CD8-positive, alpha-beta memory T cell (primary cell): ENCODE results near the gene UGGT1. TPM values are rescaled to one million over a fixed set of nuclear protein-coding genes. Genes with fewer than 3 reads are reported as not detected.

Experiments
- CTCF ChIA-PET: fragments of 350-600 bp; sonication (Branson Sonifier 250); formaldehyde crosslinking; loops from one replicate; lab custom pipeline; 2021; ENCODE audit warnings: antibody characterized with exemption; lab: Charles Lee
- POLR2A ChIA-PET: fragments of 350-600 bp; sonication (Branson Sonifier 250); formaldehyde crosslinking; loops from one replicate; lab custom pipeline; 2021; ENCODE audit warnings: antibody characterized with exemption; lab: Charles Lee
- DNase-seq, 5 donors: peaks; one replicate each; pipeline versions ENCODE4 v3.0.0 to v3.0.0-alpha.2; 2020 to 2022; ENCODE audit warnings: mixed read lengths in 1 of 5
- H3K27ac ChIP-seq: one replicate; pipeline ENCODE4 v1.7.0; 2013; ENCODE audit warnings: low read depth, mild to moderate bottlenecking, low read length, moderate library complexity
- H3K27me3 ChIP-seq: 2 replicates; pipeline ENCODE4 v1.7.0; 2013; ENCODE audit warnings: low read length, mild to moderate bottlenecking; ENCODE audit not compliant: insufficient read depth, poor library complexity, severe bottlenecking
- H3K36me3 ChIP-seq: 2 replicates; pipeline ENCODE4 v1.7.0; 2013; ENCODE audit warnings: mild to moderate bottlenecking, low read length, moderate library complexity; ENCODE audit not compliant: insufficient read depth
- H3K4me1 ChIP-seq: 2 replicates; pipeline ENCODE4 v1.7.0; 2013; ENCODE audit warnings: mild to moderate bottlenecking, low read length, moderate library complexity; ENCODE audit not compliant: insufficient read depth
- H3K4me3 ChIP-seq: 2 replicates; pipeline ENCODE4 v1.7.0; 2013; ENCODE audit warnings: mild to moderate bottlenecking, low read length
- H3K9me3 ChIP-seq: 2 replicates; pipeline ENCODE4 v1.7.0; 2013; ENCODE audit warnings: mild to moderate bottlenecking, low read length
- H3K27ac Mint-ChIP-seq, 8 donors: one replicate each; pipeline ENCODE4 v1.8.0; 2020 to 2021; ENCODE audit warnings: mixed read lengths in 8 of 8, mild to moderate bottlenecking in 6 of 8, inconsistent platforms in 3 of 8, moderate library complexity in 3 of 8
- H3K27me3 Mint-ChIP-seq, 2 donors: one replicate each; pipeline ENCODE4 v1.8.0; 2020 to 2021; ENCODE audit warnings: mixed read lengths in 2 of 2, mild to moderate bottlenecking in 1 of 2, moderate library complexity in 1 of 2
- H3K36me3 Mint-ChIP-seq, 3 donors: one replicate each; pipeline ENCODE4 v1.8.0; 2020 to 2021; ENCODE audit warnings: mixed read lengths in 3 of 3, inconsistent platforms in 1 of 3, mild to moderate bottlenecking in 1 of 3
- H3K4me1 Mint-ChIP-seq, 3 donors: one replicate each; pipeline ENCODE4 v1.8.0; 2020 to 2021; ENCODE audit warnings: mixed read lengths in 3 of 3, inconsistent platforms in 1 of 3, mild to moderate bottlenecking in 1 of 3
- H3K4me3 Mint-ChIP-seq, 7 donors: one replicate each; pipeline ENCODE4 v1.8.0; 2020 to 2021; ENCODE audit warnings: mixed read lengths in 7 of 7, mild to moderate bottlenecking in 6 of 7, moderate library complexity in 4 of 7, inconsistent platforms in 2 of 7
- H3K9me3 Mint-ChIP-seq, 5 donors: one replicate each; pipeline ENCODE4 v1.8.0; 2020 to 2022; ENCODE audit warnings: mixed read lengths in 5 of 5, mild to moderate bottlenecking in 3 of 5, moderate library complexity in 2 of 5, inconsistent platforms in 1 of 5
- polyA plus RNA-seq: library from polyadenylated mRNA; unstranded; fragments of 300-500 nt; fragmentation: Illumina TruSeq; gene quantifications from one replicate; pipeline ENCODE4 v1.2.3, GENCODE V29; 2021
- total RNA-seq, 2 experiments: library from RNA; stranded (reverse); gene quantifications; one replicate each; pipeline ENCODE4 v1.2.3, GENCODE V29; 2021

The UGGT1 gene
- total and polyA plus RNA-seq, 3 experiments from 2014 or later: 16.9 to 55.8 (median 54.0) TPM

DNA sequence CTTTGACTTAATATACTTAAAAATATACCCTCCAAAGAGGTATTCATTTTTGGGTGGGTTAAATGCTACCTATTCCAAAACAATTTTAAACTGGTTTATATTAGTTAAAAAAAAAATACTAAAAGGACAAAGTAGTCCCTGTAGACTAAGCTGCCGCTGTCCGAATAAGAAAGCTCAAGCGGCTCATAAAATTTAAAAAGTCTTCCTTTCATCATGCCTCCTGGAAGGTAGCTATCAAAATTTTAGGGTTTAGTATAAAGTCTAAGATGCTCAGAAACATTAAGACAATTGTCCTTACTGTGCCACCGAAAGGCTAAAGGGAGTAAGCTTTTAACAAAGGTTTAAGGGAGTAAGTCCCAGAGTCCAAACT, 440 bp upstream of the UGGT1 start:
- H3K4me3 ChIP-seq: peak overlapping the region; percentile 97
- CTCF ChIA-PET: interaction anchor here (0.9 to 1.6 kb wide), 4 partner anchors 13 to 206 kb away, joined by 3 to 5 read pairs (median 4); no protein-coding TSS in a partner anchor
- POLR2A ChIA-PET: interaction anchor here (0.5 to 2.1 kb wide), 4 partner anchors 62 to 704 kb away, joined by 3 to 27 read pairs (median 8); partner anchors contain the start of gene SAP130
- Mint-ChIP-seq H3K4me3 (peak overlapping the region; percentile 85 to 98 (median 92)), H3K9me3 (no peaks in the 10 kb centered on the region), H3K27me3 (peaks cover 2 to 3% of the 10 kb centered on the region in 2 donors), H3K4me1 (peaks cover 42 to 54% (median 52%) of the 10 kb centered on the region in 3 donors), H3K27ac (peak overlapping the region; percentile 91 to 97 (median 96)), H3K36me3 (peaks cover 0 to 25% (median 0%) of the 10 kb centered on the region in 3 donors)
- no peaks in the 10 kb centered on the region for H3K9me3 ChIP-seq
- H3K4me1 ChIP-seq: peaks cover 24% of the 10 kb centered on the region
- H3K27me3 ChIP-seq: no peaks in the 10 kb centered on the region
- H3K27ac ChIP-seq: peak overlapping the region; percentile 72
- peaks cover 6% of the 10 kb centered on the region for H3K36me3 ChIP-seq
- no peak for DNase-seq

DNA sequence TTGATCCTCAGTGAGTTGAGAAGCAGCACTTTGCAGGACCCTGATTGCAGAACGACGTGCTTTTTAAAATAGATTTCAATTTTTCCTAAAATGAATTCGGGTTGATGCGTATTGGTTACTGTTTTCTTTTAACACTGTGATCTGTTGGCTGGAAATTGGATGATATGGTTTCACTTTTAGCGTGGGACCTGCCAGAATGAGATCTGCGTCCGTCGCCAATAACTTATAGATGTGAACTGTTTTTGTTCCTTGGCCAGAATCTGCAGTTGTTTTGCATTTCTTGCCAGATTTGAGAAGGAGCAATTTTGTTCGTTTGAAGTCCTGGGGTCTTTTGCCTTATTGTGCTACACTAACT, 703 bp downstream of the UGGT1 start:
- H3K27ac Mint-ChIP-seq: peak overlapping the region; percentile 91 to 97 (median 96)
- H3K4me1 Mint-ChIP-seq: peaks cover 49 to 65% (median 63%) of the 10 kb centered on the region in 3 donors
- Histone ChIP-seq H3K27ac (peak overlapping the region; percentile 72), H3K4me3 (peak overlapping the region; percentile 97), H3K27me3 (no peaks in the 10 kb centered on the region), H3K4me1 (peaks cover 26% of the 10 kb centered on the region), H3K36me3 (peaks cover 6% of the 10 kb centered on the region), H3K9me3 (no peaks in the 10 kb centered on the region)
- no peaks in the 10 kb centered on the region for H3K27me3 Mint-ChIP-seq
- H3K9me3 Mint-ChIP-seq: no peaks in the 10 kb centered on the region
- peak in 2 of 5 donors; percentile 7 to 24 for DNase-seq
- peak overlapping the region; percentile 85 to 98 (median 92) for H3K4me3 Mint-ChIP-seq
- ChIA-PET POLR2A (interaction anchor here (1.7 to 2.1 kb wide), 3 partner anchors 63 to 390 kb away, joined by 4 to 27 read pairs (median 11); partner anchors contain the start of gene SAP130), CTCF (interaction anchor here (0.7 to 1.1 kb wide), 2 partner anchors 28 to 68 kb away, joined by 3 to 4 read pairs; no protein-coding TSS in a partner anchor)
- peaks cover 0 to 30% (median 1%) of the 10 kb centered on the region in 3 donors for H3K36me3 Mint-ChIP-seq

GRCh38 chr2:128092656-128093055, 1.7 kb downstream of the UGGT1 start:
- peak overlapping the region in 4 of 8 donors; percentile 47 to 91 (median 52) for H3K27ac Mint-ChIP-seq

DNA sequence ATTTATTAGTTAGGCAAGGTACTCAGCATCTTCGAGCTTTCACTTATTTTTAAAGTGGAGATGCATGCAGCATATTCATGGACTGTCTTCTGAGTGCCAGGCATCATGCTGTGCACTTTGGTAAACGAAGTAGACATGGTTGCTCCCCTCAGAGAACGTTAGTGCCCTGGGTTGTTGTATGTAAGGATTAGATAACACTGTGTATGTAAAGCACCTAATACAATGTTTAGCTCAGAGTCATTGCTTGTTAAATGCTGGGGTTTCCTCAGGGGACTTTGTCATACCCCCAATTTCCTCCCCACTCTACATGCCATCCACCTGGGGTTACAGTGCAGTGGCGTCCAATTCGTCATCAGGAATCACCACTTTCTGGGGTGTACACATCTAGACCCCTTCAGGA, 2.8 kb downstream of the UGGT1 start:
- Histone ChIP-seq H3K36me3 (peaks cover 6% of the 10 kb centered on the region), H3K27me3 (no peaks in the 10 kb centered on the region), H3K27ac (no peak overlapping the region), H3K9me3 (no peaks in the 10 kb centered on the region), H3K4me3 (no peak overlapping the region), H3K4me1 (peaks cover 26% of the 10 kb centered on the region)
- CTCF ChIA-PET: no interaction called here
- Mint-ChIP-seq H3K4me1 (peaks cover 52 to 67% (median 67%) of the 10 kb centered on the region in 3 donors), H3K9me3 (no peaks in the 10 kb centered on the region), H3K27ac (peak overlapping the region in 4 of 8 donors; percentile 60 to 91 (median 72)), H3K27me3 (no peaks in the 10 kb centered on the region), H3K4me3 (peak overlapping the region in 1 of 7 donors; percentile 85), H3K36me3 (peaks cover 0 to 47% (median 3%) of the 10 kb centered on the region in 3 donors)
- POLR2A ChIA-PET: no interaction called here
- DNase-seq: no peak

More at GRCh38 chr2:128092656-128093055, 1.7 kb downstream of the UGGT1 start:
- Histone ChIP-seq H3K27me3 (no peaks in the 10 kb centered on the region), H3K4me3 (no peak overlapping the region), H3K36me3 (peaks cover 6% of the 10 kb centered on the region), H3K27ac (no peak overlapping the region), H3K9me3 (no peaks in the 10 kb centered on the region), H3K4me1 (peaks cover 26% of the 10 kb centered on the region)
- CTCF ChIA-PET: no interaction called here
- H3K4me1 Mint-ChIP-seq: peaks cover 51 to 67% (median 65%) of the 10 kb centered on the region in 3 donors
- DNase-seq: no peak
- POLR2A ChIA-PET: no interaction called here
- H3K9me3 Mint-ChIP-seq: no peaks in the 10 kb centered on the region
- peak overlapping the region; percentile 43 to 89 (median 59) for H3K4me3 Mint-ChIP-seq
- H3K36me3 Mint-ChIP-seq: peaks cover 0 to 36% (median 1%) of the 10 kb centered on the region in 3 donors
- H3K27me3 Mint-ChIP-seq: no peaks in the 10 kb centered on the region

DNA sequence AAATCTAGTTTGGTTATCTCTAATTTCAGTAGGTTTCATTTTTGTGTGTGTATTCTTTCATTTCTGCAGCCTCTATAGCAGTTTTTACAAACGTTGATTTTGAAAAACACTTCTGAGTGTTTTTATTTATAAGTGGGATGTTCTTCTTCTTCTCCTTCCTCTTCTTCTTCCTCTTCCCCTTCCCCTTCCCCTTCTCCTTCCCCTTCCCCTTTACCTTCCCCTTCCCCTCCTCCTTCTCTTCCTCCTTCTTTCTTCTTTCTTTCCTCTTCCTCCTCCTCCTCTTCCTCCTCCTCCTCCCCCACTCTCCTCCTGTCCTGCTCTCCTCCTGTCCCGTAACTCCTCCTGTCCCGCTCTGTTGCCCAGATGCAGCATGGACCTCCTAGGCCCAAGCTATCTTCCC, 4.2 kb downstream of the UGGT1 start:
- H3K4me3 ChIP-seq: no peak overlapping the region
- Mint-ChIP-seq H3K27me3 (no peaks in the 10 kb centered on the region), H3K27ac (peak overlapping the region in 1 of 8 donors; percentile 6), H3K4me3 (peak overlapping the region in 1 of 7 donors; percentile 32), H3K9me3 (no peaks in the 10 kb centered on the region), H3K36me3 (peaks cover 0 to 58% (median 5%) of the 10 kb centered on the region in 3 donors), H3K4me1 (peaks cover 51 to 66% (median 59%) of the 10 kb centered on the region in 3 donors)
- H3K27ac ChIP-seq: no peak overlapping the region
- POLR2A ChIA-PET: no interaction called here
- DNase-seq: no peak
- CTCF ChIA-PET: no interaction called here
- H3K9me3 ChIP-seq: no peaks in the 10 kb centered on the region
- no peaks in the 10 kb centered on the region for H3K27me3 ChIP-seq
- H3K4me1 ChIP-seq: peaks cover 26% of the 10 kb centered on the region
- H3K36me3 ChIP-seq: peaks cover 6% of the 10 kb centered on the region

DNA sequence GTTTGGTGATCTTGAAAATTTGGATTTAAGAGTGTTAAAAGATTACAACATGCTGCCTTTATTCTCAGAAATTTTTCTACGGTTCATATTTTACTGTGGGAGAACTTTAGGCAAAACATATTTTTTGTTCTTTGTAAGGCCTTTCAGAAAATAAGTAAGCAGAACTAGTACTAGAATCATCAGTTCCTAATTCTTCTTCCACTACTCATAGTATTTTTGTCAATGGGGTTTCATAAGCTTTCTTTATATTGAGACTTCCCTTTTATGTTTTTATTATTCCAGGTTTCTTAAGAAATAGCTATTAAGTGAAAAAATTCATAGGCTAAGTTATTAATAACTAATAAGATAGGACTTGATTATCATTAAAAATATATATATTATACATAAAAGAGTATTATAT, 12.4 kb downstream of the UGGT1 start:
- CTCF ChIA-PET: interaction anchor here (1.4 kb wide), 1 partner anchor 13 kb away, joined by 5 read pairs; the partner anchor contains the start of gene UGGT1

DNA sequence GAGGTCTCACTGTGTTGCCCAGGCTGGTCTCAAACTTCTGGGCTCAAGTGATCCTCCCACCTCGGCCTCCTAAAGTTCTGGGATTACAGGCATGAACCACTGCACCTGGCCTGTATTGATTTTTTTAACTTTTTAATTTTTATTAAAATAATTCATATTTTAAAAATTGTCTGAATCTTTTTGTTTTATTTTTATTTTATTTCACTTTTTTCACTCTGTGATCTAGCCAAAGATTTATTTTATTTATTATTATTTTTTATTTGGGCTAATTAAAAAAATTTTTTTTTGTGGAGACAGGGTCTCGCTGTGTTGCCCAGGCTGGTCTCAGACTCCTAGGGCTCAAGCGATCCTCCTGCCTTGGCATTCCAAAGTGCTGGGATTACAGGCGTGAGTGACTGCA, 14.1 kb downstream of the UGGT1 start:
- no peak overlapping the region for H3K27ac ChIP-seq
- peaks cover 26 to 33% (median 32%) of the 10 kb centered on the region in 3 donors for H3K4me1 Mint-ChIP-seq
- H3K4me3 Mint-ChIP-seq: no peak overlapping the region
- POLR2A ChIA-PET: no interaction called here
- H3K9me3 ChIP-seq: no peaks in the 10 kb centered on the region
- no peak overlapping the region for H3K27ac Mint-ChIP-seq
- H3K36me3 ChIP-seq: peaks cover 27% of the 10 kb centered on the region
- no peak for DNase-seq
- peaks cover 9 to 70% (median 19%) of the 10 kb centered on the region in 3 donors for H3K36me3 Mint-ChIP-seq
- no peaks in the 10 kb centered on the region for H3K27me3 ChIP-seq
- H3K27me3 Mint-ChIP-seq: no peaks in the 10 kb centered on the region
- no peak overlapping the region for H3K4me3 ChIP-seq
- no peaks in the 10 kb centered on the region for H3K9me3 Mint-ChIP-seq
- no peaks in the 10 kb centered on the region for H3K4me1 ChIP-seq
- CTCF ChIA-PET: interaction anchor here (1.0 kb wide), 1 partner anchor 42 kb away, joined by 3 read pairs; no protein-coding TSS in a partner anchor

More for the DNA sequence above, 12.4 kb downstream of the UGGT1 start:
- no peak overlapping the region for H3K4me3 ChIP-seq
- POLR2A ChIA-PET: no interaction called here
- no peaks in the 10 kb centered on the region for H3K27me3 ChIP-seq
- Mint-ChIP-seq H3K27me3 (no peaks in the 10 kb centered on the region), H3K36me3 (peaks cover 9 to 68% (median 21%) of the 10 kb centered on the region in 3 donors), H3K4me3 (no peak overlapping the region), H3K9me3 (no peaks in the 10 kb centered on the region), H3K27ac (peak overlapping the region in 1 of 8 donors; percentile 35), H3K4me1 (peaks cover 28 to 39% (median 32%) of the 10 kb centered on the region in 3 donors)
- no peak for DNase-seq
- no peaks in the 10 kb centered on the region for H3K9me3 ChIP-seq
- H3K36me3 ChIP-seq: peaks cover 18% of the 10 kb centered on the region
- H3K27ac ChIP-seq: no peak overlapping the region
- no peaks in the 10 kb centered on the region for H3K4me1 ChIP-seq

GRCh38 chr2:128108166-128108565, 17.2 kb downstream of the UGGT1 start:
- Histone ChIP-seq H3K27me3 (no peaks in the 10 kb centered on the region), H3K4me3 (no peak overlapping the region), H3K9me3 (no peaks in the 10 kb centered on the region), H3K27ac (no peak overlapping the region), H3K4me1 (no peaks in the 10 kb centered on the region), H3K36me3 (peaks cover 27% of the 10 kb centered on the region)
- Mint-ChIP-seq H3K4me3 (no peak overlapping the region), H3K36me3 (peaks cover 9 to 65% (median 17%) of the 10 kb centered on the region in 3 donors), H3K27me3 (no peaks in the 10 kb centered on the region), H3K9me3 (no peaks in the 10 kb centered on the region), H3K27ac (no peak overlapping the region), H3K4me1 (peaks cover 9 to 13% (median 10%) of the 10 kb centered on the region in 3 donors)
- POLR2A ChIA-PET: no interaction called here
- DNase-seq: no peak
- CTCF ChIA-PET: no interaction called here
